HepG2 (cell line): Measurements from ENCODE around the gene PCOLCE2. TPM values are rescaled to one million over a fixed set of nuclear protein-coding genes. Genes with fewer than 3 reads are reported as not detected.

ENCODE experiments used
- CC2D1A ChIP-seq: sonication (generic); formaldehyde crosslinking; IDR thresholded peaks from 2 replicates; pipeline ENCODE4 v1.8.1; 2023; ENCODE audit warnings: mild to moderate bottlenecking, missing genetic modification reagents
- FOSL2 ChIP-seq: sonication (generic); formaldehyde crosslinking; IDR thresholded peaks from 2 replicates; pipeline ENCODE4 v1.4.0; 2020; ENCODE audit warnings: missing genetic modification reagents
- RELA ChIP-seq: sonication (generic); formaldehyde crosslinking; IDR thresholded peaks from 2 replicates; pipeline ENCODE4 v1.4.0; 2020; ENCODE audit warnings: missing genetic modification reagents
- SALL1 ChIP-seq: sonication (generic); formaldehyde crosslinking; IDR thresholded peaks from 2 replicates; pipeline ENCODE4 v1.8.0; 2022; ENCODE audit warnings: mild to moderate bottlenecking, missing genetic modification reagents
- SRF ChIP-seq: IDR thresholded peaks from 2 replicates; pipeline ENCODE4 v1.6.1; 2011; ENCODE audit warnings: mild to moderate bottlenecking, low read depth, low read length, moderate library complexity
- STAG1 ChIP-seq: sonication (generic); formaldehyde crosslinking; IDR thresholded peaks from 2 replicates; pipeline ENCODE4 v1.4.0; 2020; ENCODE audit warnings: missing genetic modification reagents
- TARDBP ChIP-seq: sonication (generic); formaldehyde crosslinking; IDR thresholded peaks from 2 replicates; pipeline ENCODE4 v1.8.0; 2022; ENCODE audit warnings: mild to moderate bottlenecking, missing genetic modification reagents
- XRCC5 ChIP-seq: fragments of 200-400 bp; formaldehyde crosslinking; optimal IDR thresholded peaks from 2 replicates; pipeline ENCODE3; 2017; ENCODE audit warnings: mild to moderate bottlenecking, low read length
- ZBTB33 ChIP-seq: sonication (generic); formaldehyde crosslinking; IDR thresholded peaks from 2 replicates; pipeline ENCODE4 v1.4.0; 2020; ENCODE audit warnings: missing genetic modification reagents
- ZBTB38 ChIP-seq: sonication (generic); formaldehyde crosslinking; IDR thresholded peaks from 2 replicates; pipeline ENCODE4 v1.5.1; 2020; ENCODE audit warnings: mild to moderate bottlenecking, missing genetic modification reagents
- ZNF251 ChIP-seq: sonication (generic); formaldehyde crosslinking; IDR thresholded peaks from 2 replicates; pipeline ENCODE4 v1.9.0; 2021; ENCODE audit warnings: mild to moderate bottlenecking, missing genetic modification reagents
- ZNF552 ChIP-seq: sonication (generic); formaldehyde crosslinking; IDR thresholded peaks from 2 replicates; pipeline ENCODE4 v1.9.0; 2022; ENCODE audit warnings: missing genetic modification reagents, mild to moderate bottlenecking, borderline replicate concordance
- ZNF605 ChIP-seq: sonication (generic); formaldehyde crosslinking; IDR thresholded peaks from 2 replicates; pipeline ENCODE4 v1.8.0; 2022; ENCODE audit warnings: mild to moderate bottlenecking, missing genetic modification reagents
- polyA plus RNA-seq, 8 experiments: library from polyadenylated mRNA; depleted of rRNA in 3 of 8; stranded (reverse) in 7 of 8; unstranded in 1 of 8; fragments of >200 nt; fragmentation: Illumina TruSeq in 4 of 8; extraction: Trizol in 4 of 8; gene quantifications; 2 replicates each; pipeline versions ENCODE4 v1.2.1 to v1.2.3, GENCODE V29; 2011 to 2016; ENCODE audit warnings: low read depth in 4 of 8, missing spikeins in 1 of 8, mixed read lengths in 1 of 8; ENCODE audit not compliant: insufficient read depth in 1 of 8
- total RNA-seq, 5 experiments: library from RNA; depleted of rRNA; stranded (reverse); fragments of >200 nt; fragmentation: Illumina TruSeq; extraction: Trizol; gene quantifications; 2 replicates each; pipeline ENCODE4 v1.2.3, GENCODE V29; 2016; ENCODE audit warnings: low read depth in 1 of 5
- TF ChIP-seq, protein P1 (sequence below): sonication (generic); formaldehyde crosslinking; conservative IDR thresholded peaks from 2 replicates; pipeline ENCODE4 v1.4.0; 2020; ENCODE audit warnings: missing genetic modification reagents

The PCOLCE2 gene
- total and polyA plus RNA-seq, 2 of the 13 experiments (the other 11 are each of a cell fraction or from before 2014, with no cell fraction given) = 0.71 to 2.0 TPM

DNA sequence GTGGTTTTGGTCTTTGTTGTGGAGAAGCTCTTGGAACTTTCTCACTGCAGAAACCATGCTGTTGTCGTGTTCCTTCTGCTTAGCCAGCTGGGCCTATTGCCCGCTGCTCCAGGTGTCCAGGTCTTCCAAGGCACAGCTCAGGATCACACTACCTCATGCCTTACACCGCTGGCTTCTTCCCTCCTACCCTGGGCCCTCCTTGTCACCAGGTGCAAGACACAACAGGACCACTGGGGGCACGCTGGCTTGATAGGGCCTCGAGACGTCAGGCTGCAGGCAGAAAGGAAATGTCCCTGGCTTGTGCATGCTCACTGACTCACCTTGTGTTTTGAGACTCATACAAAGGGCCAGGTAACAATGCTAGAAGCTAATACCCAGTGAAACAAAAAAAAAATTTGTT, 42.3 kb upstream of the PCOLCE2 start (continued):
- TF ChIP-seq ZBTB33 (CRISPR knock-in tag) = peak; percentile 30; the same call in 1 of the 2 replicates
- TF ChIP-seq STAG1 = peak; percentile 39
- TF ChIP-seq SALL1 (CRISPR knock-in tag) = peak; percentile 52; the same call in 1 of the 2 replicates
- TF ChIP-seq SRF = no peak
- no peak for TF ChIP-seq ZNF552
- TF ChIP-seq XRCC5 = peak; percentile 38
- TF ChIP-seq ZNF605 = peak; percentile 32; the same call in 1 of the 2 replicates
- no peak for TF ChIP-seq ZNF251
- TF ChIP-seq CC2D1A = no peak
- 0 out of 2 replicates have a peak, but pooled peaks have one; percentile 30 for TF ChIP-seq TARDBP (CRISPR knock-in tag)
- peak; percentile 57; the same call in 1 of the 2 replicates for TF ChIP-seq ZBTB38 (CRISPR knock-in tag)
- TF ChIP-seq RELA = no peak
- TF ChIP-seq, protein P1, sequence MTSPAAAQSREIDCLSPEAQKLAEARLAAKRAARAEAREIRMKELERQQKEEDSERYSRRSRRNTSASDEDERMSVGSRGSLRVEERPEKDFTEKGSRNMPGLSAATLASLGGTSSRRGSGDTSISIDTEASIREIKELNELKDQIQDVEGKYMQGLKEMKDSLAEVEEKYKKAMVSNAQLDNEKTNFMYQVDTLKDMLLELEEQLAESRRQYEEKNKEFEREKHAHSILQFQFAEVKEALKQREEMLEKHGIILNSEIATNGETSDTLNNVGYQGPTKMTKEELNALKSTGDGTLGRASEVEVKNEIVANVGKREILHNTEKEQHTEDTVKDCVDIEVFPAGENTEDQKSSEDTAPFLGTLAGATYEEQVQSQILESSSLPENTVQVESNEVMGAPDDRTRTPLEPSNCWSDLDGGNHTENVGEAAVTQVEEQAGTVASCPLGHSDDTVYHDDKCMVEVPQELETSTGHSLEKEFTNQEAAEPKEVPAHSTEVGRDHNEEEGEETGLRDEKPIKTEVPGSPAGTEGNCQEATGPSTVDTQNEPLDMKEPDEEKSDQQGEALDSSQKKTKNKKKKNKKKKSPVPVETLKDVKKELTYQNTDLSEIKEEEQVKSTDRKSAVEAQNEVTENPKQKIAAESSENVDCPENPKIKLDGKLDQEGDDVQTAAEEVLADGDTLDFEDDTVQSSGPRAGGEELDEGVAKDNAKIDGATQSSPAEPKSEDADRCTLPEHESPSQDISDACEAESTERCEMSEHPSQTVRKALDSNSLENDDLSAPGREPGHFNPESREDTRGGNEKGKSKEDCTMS (CRISPR knock-in tag) = no peak
- 0 out of 2 replicates have a peak, but pooled peaks have one; percentile 27 for TF ChIP-seq FOSL2 (CRISPR knock-in tag)
